Progenitor cell of endocrine pancreas (in vitro differentiated cells): ENCODE data around the gene SQSTM1. TPM values are rescaled to one million over a fixed set of nuclear protein-coding genes. Genes with fewer than 3 reads are reported as not detected.

Experiments
- DNase-seq: peaks from one replicate; pipeline ENCODE4 v3.0.0; 2021; ENCODE audit warnings: low spot score; ENCODE audit not compliant: unreplicated experiment
- H3K27ac Mint-ChIP-seq: 2 replicates; pipeline ENCODE4 v1.8.0; 2021; ENCODE audit warnings: mild to moderate bottlenecking, moderate library complexity, mixed read lengths
- H3K27me3 Mint-ChIP-seq: 2 replicates; pipeline ENCODE4 v1.8.0; 2021; ENCODE audit warnings: mixed read lengths
- H3K36me3 Mint-ChIP-seq: 2 replicates; pipeline ENCODE4 v1.8.0; 2022; ENCODE audit warnings: mixed read lengths; ENCODE audit not compliant: insufficient read depth
- H3K4me1 Mint-ChIP-seq: 2 replicates; pipeline ENCODE4 v1.8.0; 2021; ENCODE audit warnings: low read depth, mixed read lengths
- H3K4me3 Mint-ChIP-seq: 2 replicates; pipeline ENCODE4 v1.8.0; 2021; ENCODE audit warnings: low read depth, mild to moderate bottlenecking, moderate library complexity, mixed read lengths
- H3K9me3 Mint-ChIP-seq: 2 replicates; pipeline ENCODE4 v1.8.0; 2021; ENCODE audit warnings: low read depth, mixed read lengths
- total RNA-seq: library from RNA; stranded (reverse); gene quantifications from 2 replicates; pipeline ENCODE4 v1.2.1, GENCODE V29; 2021
- TF ChIP-seq, protein P1 (sequence below): fragments of 200-600 bp; sonication (generic); IDR thresholded peaks from one replicate; pipeline ENCODE4 v1.5.0; 2021; ENCODE audit warnings: antibody characterized with exemption, mild to moderate bottlenecking; ENCODE audit not compliant: unreplicated experiment

Gene SQSTM1
- total RNA-seq, 1 donor from 2014 or later: 113 TPM

DNA sequence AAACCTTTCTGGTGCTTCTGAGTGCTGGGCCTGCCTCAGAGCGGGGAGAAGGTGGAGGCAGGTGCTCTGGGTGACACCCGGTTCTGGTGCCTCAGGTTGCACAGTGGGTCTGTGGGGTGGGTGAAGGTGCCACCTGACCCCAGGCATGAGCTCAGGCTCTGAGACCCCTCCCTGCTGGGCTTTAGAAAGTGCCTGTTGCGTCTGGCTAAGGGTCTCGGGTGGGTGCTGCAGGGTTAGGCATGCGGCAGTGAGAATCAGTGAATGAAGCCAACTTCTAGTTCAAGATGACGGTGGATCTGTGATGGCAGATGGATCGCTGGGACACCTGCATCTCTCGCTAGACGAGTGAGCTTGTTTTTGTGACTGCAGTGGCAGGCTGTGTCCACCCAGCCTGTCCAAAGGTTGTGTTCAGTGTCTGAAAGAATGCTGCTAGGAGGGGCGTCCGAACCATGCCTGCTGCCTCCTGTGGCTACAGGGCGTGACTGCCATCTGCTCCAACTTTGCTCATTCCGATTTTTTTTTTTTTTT, 5.0 kb downstream of the SQSTM1 start:
- Mint-ChIP-seq H3K9me3 (no peaks in the 10 kb centered on the region), H3K27ac (peak overlapping the region; percentile 56), H3K27me3 (no peaks in the 10 kb centered on the region), H3K4me3 (no peak overlapping the region), H3K36me3 (peaks cover 56% of the 10 kb centered on the region), H3K4me1 (peaks cover 37% of the 10 kb centered on the region)
- TF ChIP-seq, protein P1, sequence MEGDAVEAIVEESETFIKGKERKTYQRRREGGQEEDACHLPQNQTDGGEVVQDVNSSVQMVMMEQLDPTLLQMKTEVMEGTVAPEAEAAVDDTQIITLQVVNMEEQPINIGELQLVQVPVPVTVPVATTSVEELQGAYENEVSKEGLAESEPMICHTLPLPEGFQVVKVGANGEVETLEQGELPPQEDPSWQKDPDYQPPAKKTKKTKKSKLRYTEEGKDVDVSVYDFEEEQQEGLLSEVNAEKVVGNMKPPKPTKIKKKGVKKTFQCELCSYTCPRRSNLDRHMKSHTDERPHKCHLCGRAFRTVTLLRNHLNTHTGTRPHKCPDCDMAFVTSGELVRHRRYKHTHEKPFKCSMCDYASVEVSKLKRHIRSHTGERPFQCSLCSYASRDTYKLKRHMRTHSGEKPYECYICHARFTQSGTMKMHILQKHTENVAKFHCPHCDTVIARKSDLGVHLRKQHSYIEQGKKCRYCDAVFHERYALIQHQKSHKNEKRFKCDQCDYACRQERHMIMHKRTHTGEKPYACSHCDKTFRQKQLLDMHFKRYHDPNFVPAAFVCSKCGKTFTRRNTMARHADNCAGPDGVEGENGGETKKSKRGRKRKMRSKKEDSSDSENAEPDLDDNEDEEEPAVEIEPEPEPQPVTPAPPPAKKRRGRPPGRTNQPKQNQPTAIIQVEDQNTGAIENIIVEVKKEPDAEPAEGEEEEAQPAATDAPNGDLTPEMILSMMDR: peak; percentile 30
- no peak for DNase-seq

DNA sequence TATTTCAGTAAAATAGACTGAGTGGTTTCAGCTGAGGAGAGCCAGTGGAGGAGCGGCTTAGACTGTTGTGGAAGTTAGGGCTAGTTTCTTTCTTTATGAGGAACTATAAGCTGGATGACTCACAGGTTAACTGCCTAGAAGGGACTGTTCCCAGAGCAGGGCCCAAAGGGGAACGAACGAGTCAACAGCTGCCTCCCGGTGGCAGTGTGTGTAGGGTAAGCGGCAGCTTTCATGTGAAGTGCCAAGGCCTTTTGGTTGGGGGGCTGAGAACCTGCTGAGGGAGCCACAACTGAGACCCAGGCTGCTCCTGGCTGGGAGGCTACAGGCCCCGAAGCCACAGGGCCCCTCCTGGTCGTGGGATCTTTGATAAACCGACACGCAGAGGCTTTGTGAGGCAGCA, 7.0 kb downstream of the SQSTM1 start:
- H3K4me3 Mint-ChIP-seq: no peak overlapping the region

DNA sequence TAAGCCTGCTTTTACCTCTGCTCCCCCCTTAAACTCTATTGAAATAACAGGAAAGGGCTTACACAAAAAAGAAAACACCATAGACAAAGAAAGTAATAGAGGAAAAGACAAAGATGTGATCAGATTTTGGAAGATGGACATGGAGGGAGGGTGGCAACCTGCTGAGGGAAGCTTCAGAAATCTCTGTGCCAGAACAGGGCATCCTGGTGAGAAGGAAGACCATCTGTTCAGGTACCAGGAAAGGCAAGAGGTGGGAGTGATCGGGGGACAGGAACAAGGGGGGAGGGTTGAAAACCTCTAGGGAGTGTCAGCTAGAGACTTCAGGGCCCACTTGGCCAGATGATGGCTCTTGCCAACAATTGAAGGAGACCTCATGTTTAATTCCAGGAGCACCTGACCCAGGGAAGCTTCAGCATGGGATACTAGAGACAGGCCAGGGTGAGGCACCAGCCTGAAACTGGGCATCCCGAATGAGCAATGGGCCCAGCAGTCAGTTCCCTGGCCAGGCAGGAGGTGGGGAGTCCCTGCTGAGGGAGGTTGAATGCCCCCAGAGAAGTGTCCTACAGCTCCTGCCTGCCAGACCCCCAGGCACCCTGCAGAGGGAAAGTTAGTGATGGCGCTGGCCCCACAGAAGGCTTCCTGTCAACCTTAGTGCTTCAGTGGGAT, 8.2 kb downstream of the SQSTM1 start:
- H3K36me3 Mint-ChIP-seq: peaks cover 69% of the 10 kb centered on the region
- no peak overlapping the region for H3K27ac Mint-ChIP-seq
- H3K9me3 Mint-ChIP-seq: no peaks in the 10 kb centered on the region
- H3K27me3 Mint-ChIP-seq: no peaks in the 10 kb centered on the region
- H3K4me3 Mint-ChIP-seq: no peak overlapping the region
- TF ChIP-seq, protein P1: no peak
- H3K4me1 Mint-ChIP-seq: peaks cover 17% of the 10 kb centered on the region
- no peak for DNase-seq

More for the DNA sequence above, 7.0 kb downstream of the SQSTM1 start:
- Mint-ChIP-seq H3K27ac (peak overlapping the region; percentile 62), H3K27me3 (no peaks in the 10 kb centered on the region), H3K36me3 (peaks cover 64% of the 10 kb centered on the region), H3K4me1 (peaks cover 26% of the 10 kb centered on the region), H3K9me3 (no peaks in the 10 kb centered on the region)
- TF ChIP-seq, protein P1: no peak
- no peak for DNase-seq

DNA sequence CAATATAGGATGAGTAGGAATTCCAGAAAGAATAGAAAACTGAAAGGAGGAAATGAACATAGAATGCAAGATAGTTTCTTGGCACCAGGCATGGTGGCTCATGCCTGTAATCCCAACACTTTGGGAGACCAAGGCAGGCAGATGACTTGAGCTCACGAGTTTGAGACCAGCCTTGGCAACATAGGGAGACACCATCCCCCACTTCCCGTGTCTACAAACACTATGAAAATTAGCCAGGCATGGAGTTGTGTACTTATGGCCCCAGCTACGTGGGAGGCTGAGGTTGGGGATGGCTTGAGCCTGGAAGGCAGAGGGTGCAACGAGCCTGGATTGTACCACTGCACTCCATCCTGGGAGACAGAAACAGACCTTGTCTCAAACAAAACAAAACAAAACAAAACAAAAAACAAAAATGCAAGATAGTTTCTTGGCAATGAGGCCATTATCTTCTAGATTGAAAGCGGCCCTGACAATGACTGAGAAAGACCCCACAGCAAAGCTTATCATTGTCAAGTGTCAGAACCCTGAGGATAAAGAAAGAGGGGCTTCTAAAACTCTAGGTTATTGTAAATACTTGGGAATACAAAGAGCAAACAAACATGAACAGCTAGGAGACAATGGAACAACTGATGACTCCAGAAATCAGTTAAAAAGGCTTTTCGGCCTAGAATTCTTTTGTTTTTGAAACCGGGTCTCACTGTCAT, 9.2 kb downstream of the SQSTM1 start:
- TF ChIP-seq, protein P1: no peak
- Mint-ChIP-seq H3K4me3 (peak overlapping the region; percentile 7), H3K27me3 (no peaks in the 10 kb centered on the region), H3K9me3 (no peaks in the 10 kb centered on the region), H3K27ac (no peak overlapping the region), H3K36me3 (peaks cover 63% of the 10 kb centered on the region), H3K4me1 (peaks cover 9% of the 10 kb centered on the region)
- DNase-seq: no peak

DNA sequence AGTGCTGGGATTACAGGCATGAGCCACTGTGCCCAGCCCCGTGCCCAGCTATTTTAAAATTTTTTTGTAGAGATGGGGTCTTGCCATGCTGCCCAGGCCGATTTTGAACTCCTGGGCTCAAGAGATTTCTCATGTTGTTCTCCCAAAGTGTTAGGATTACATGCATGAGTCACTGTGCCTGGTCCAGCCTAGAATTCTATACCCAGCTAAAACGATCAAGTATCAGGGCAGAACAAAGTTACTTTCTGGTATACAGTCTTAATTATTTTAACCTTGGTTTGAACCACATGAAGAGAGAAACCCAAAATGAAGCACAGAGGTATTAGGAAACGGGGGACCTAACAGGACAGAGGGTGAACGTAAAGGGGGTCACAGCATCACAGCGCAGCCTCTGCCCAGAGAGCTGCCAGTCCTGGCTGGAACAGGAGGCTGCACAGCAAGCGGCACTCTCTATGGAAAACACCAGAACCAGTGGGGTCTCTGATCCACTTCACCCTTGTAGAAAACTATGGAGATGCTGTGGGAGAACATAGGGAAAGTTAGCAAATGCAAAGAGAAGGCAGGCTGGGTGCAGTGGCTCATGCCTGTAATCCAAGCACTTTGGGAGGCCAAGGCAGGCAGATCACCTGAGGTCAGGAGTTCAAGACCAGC, 10.2 kb downstream of the SQSTM1 start:
- H3K9me3 Mint-ChIP-seq: no peaks in the 10 kb centered on the region
- no peaks in the 10 kb centered on the region for H3K27me3 Mint-ChIP-seq
- H3K27ac Mint-ChIP-seq: peak overlapping the region; percentile 25
- H3K36me3 Mint-ChIP-seq: peaks cover 58% of the 10 kb centered on the region
- DNase-seq: no peak
- TF ChIP-seq, protein P1: no peak
- no peak overlapping the region for H3K4me3 Mint-ChIP-seq
- no peaks in the 10 kb centered on the region for H3K4me1 Mint-ChIP-seq
